SK-N-SH treated with all-trans-retinoic acid at 6 μM for 48 hours (cell line): ENCODE results near the gene MUC22.

Experiments
- ARNTL ChIP-seq: fragments of 450-650 bp; formaldehyde crosslinking; IDR thresholded peaks from 2 replicates; pipeline ENCODE4 v1.5.0; 2020; ENCODE audit warnings: low read depth, mild to moderate bottlenecking, moderate library complexity, borderline replicate concordance
- BACH2 ChIP-seq: fragments of 250-450 bp; sonication (Bioruptor Pico); IDR thresholded peaks from 2 replicates; pipeline ENCODE4 v1.9.0; 2021; ENCODE audit warnings: mild to moderate bottlenecking, borderline replicate concordance
- ISL1 ChIP-seq: fragments of 250-450 bp; sonication (Bioruptor Pico); IDR thresholded peaks from 2 replicates; pipeline ENCODE4 v2.1.2; 2022; ENCODE audit warnings: mild to moderate bottlenecking, moderate library complexity
- OSR1 ChIP-seq: fragments of 250-450 bp; sonication (Bioruptor Pico); IDR thresholded peaks from 2 replicates; pipeline ENCODE4 v1.8.0; 2022; ENCODE audit warnings: moderate library complexity, mild to moderate bottlenecking, inconsistent platforms
- RARB ChIP-seq: fragments of 250-450 bp; sonication (Bioruptor Pico); IDR thresholded peaks from 2 replicates; pipeline ENCODE4 v1.8.0; 2021; ENCODE audit warnings: mild to moderate bottlenecking, moderate library complexity
- TCF4 ChIP-seq: fragments of 250-450 bp; sonication (Bioruptor Pico); IDR thresholded peaks from 2 replicates; pipeline ENCODE4 v1.8.0; 2021; ENCODE audit warnings: mild to moderate bottlenecking, moderate library complexity, borderline replicate concordance
- TOX ChIP-seq: fragments of 250-450 bp; sonication (Bioruptor Pico); IDR thresholded peaks from 2 replicates; pipeline ENCODE4 v1.8.0; 2021; ENCODE audit warnings: mild to moderate bottlenecking, moderate library complexity, borderline replicate concordance
- ZC3H10 ChIP-seq: fragments of 250-450 bp; sonication (Bioruptor Pico); IDR thresholded peaks from 2 replicates; pipeline ENCODE4 v1.5.1; 2021; ENCODE audit warnings: mild to moderate bottlenecking, moderate library complexity
- ZFP3 ChIP-seq: fragments of 250-450 bp; sonication (Bioruptor Pico); IDR thresholded peaks from 2 replicates; pipeline ENCODE4 v1.5.0; 2020; ENCODE audit warnings: mild to moderate bottlenecking, moderate library complexity
- ZNF8 ChIP-seq: fragments of 450-650 bp; formaldehyde crosslinking; IDR thresholded peaks from 2 replicates; pipeline ENCODE4 v1.5.0; 2020; ENCODE audit warnings: mild to moderate bottlenecking, moderate library complexity
- TF ChIP-seq, protein P1 (sequence below): fragments of 250-450 bp; sonication (Bioruptor Pico); IDR thresholded peaks from 2 replicates; pipeline ENCODE4 v1.8.0; 2020; ENCODE audit warnings: mild to moderate bottlenecking, moderate library complexity, borderline replicate concordance

DNA sequence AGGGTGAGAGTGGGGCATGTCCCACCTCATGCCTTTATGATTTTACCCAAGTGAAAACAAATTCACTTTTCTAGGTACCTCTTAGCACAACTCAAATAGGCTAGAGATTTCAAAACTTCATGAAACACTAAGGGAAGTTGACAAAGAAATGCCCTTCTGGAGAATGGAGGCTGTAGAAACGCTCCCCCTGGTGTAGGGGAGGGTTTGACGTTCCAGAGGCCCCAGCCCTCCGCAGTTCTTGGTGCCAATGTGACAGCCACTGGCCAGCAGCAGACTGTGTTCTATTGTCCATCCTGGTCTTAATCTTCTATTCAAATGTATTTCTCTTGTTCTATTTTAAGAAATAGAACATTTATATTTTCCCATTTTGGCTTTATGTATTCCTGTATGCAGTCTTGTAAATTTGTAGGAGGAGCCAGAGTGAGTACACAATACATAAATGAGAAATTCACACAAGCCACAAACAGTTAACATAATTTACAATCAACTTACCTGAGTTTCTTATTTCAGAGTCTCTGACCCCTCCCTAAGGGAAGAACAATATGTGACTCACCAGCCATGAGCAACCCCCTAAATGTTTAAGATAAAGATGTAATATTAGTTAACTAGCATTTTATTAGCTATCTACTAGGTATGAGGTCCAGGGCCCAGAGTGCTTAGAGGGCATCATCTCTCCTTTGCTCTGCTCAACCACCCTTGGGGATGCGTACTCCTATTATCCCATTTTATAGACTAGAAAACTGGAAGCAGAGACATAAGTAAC is 35.6 kb upstream of the MUC22 start:
- TF ChIP-seq BACH2 (CRISPR knock-in tag) (no peak), ZC3H10 (CRISPR knock-in tag) (no peak), ARNTL (CRISPR knock-in tag) (no peak), ZFP3 (CRISPR knock-in tag) (no peak), OSR1 (CRISPR knock-in tag) (no peak), TCF4 (CRISPR knock-in tag) (no peak), RARB (CRISPR knock-in tag) (no peak), TOX (CRISPR knock-in tag) (no peak), ISL1 (CRISPR knock-in tag) (no peak), ZNF8 (CRISPR knock-in tag) (no peak)
- TF ChIP-seq, protein P1, sequence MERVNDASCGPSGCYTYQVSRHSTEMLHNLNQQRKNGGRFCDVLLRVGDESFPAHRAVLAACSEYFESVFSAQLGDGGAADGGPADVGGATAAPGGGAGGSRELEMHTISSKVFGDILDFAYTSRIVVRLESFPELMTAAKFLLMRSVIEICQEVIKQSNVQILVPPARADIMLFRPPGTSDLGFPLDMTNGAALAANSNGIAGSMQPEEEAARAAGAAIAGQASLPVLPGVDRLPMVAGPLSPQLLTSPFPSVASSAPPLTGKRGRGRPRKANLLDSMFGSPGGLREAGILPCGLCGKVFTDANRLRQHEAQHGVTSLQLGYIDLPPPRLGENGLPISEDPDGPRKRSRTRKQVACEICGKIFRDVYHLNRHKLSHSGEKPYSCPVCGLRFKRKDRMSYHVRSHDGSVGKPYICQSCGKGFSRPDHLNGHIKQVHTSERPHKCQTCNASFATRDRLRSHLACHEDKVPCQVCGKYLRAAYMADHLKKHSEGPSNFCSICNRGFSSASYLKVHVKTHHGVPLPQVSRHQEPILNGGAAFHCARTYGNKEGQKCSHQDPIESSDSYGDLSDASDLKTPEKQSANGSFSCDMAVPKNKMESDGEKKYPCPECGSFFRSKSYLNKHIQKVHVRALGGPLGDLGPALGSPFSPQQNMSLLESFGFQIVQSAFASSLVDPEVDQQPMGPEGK (CRISPR knock-in tag), result no peak
